Lung (tissue), 12 donors: Measurements from ENCODE around the gene TMEM222. TPM values are rescaled to one million over a fixed set of nuclear protein-coding genes. Genes with fewer than 3 reads are reported as not detected.

Experiments
- ATAC-seq: fragments of 200-7000 bp; cut with Tn5 transposase; one replicate; pipeline ENCODE4 v1.9.1; 2020; ENCODE audit warnings: moderate number of reproducible peaks; ENCODE audit not compliant: insufficient read depth, low FRiP score
- DNase-seq, 3 donors: peaks; one replicate each; pipeline ENCODE4 v3.0.0-alpha.2; 2013 to 2017
- H3K27ac ChIP-seq, 2 donors: one replicate each; pipeline ENCODE4 v1.5.1; 2013; ENCODE audit warnings: mild to moderate bottlenecking in 2 of 2, moderate library complexity in 2 of 2, control low read depth in 1 of 2, inconsistent platforms in 1 of 2, low read depth in 1 of 2, low read length in 1 of 2
- H3K27me3 ChIP-seq, 3 donors: one replicate each; pipeline ENCODE4 v1.5.1; 2013; ENCODE audit warnings: low read length in 2 of 3; ENCODE audit not compliant: control insufficient read depth in 3 of 3, insufficient read depth in 3 of 3
- H3K36me3 ChIP-seq, 4 donors: one replicate each; pipeline ENCODE4 v1.5.1; 2013; ENCODE audit warnings: low read length in 4 of 4, mild to moderate bottlenecking in 1 of 4, moderate library complexity in 1 of 4; ENCODE audit not compliant: control insufficient read depth in 4 of 4, insufficient read depth in 4 of 4
- H3K4me1 ChIP-seq, 5 donors: one replicate each; pipeline ENCODE4 v1.5.1; 2013; ENCODE audit warnings: low read length in 5 of 5, mild to moderate bottlenecking in 2 of 5, moderate library complexity in 1 of 5; ENCODE audit not compliant: control insufficient read depth in 5 of 5, insufficient read depth in 5 of 5
- H3K4me3 ChIP-seq: one replicate; pipeline ENCODE4 v1.5.1; 2013; ENCODE audit warnings: mild to moderate bottlenecking, control low read depth, moderate library complexity
- H3K9ac ChIP-seq, 2 donors: one replicate each; pipeline ENCODE4 v1.5.1; 2013; ENCODE audit warnings: low read length in 2 of 2, control low read depth in 1 of 2; ENCODE audit not compliant: insufficient read depth in 1 of 2
- H3K9me3 ChIP-seq, 4 donors: one replicate each; pipeline ENCODE4 v1.5.1; 2013; ENCODE audit warnings: low read length in 3 of 4, mild to moderate bottlenecking in 1 of 4, moderate library complexity in 1 of 4; ENCODE audit not compliant: control insufficient read depth in 4 of 4, insufficient read depth in 3 of 4
- WGBS, 2 donors: extraction: QIAGEN DNeasy Blood & Tissue Kit; methylation state at CpG; one replicate each; pipeline ENCODE4 v1.1.7; 2013; 5-methylcytosine and 5-hydroxymethylcytosine counted together
- polyA plus RNA-seq, 2 donors: library from polyadenylated mRNA; stranded (reverse); fragments of 200-250 nt; gene quantifications; one replicate each; pipeline ENCODE4 v1.2.1, GENCODE V29; 2013
- total RNA-seq, 2 donors: library from RNA; depleted of rRNA in 1 of 2; stranded (reverse); fragments of >200 nt in 1 of 2; gene quantifications; one replicate each; pipeline ENCODE4 v1.2.1, GENCODE V29; 2014 to 2021
- TF ChIP-seq, protein P1 (sequence below): IDR thresholded peaks from 2 replicates; pipeline ENCODE4 v1.5.1; 2012; ENCODE audit warnings: mild to moderate bottlenecking; ENCODE audit errors: control extremely low read depth, extremely low read depth
- donor health status: control.
- donor health status: control.
- donor health status: Bipolar disorder and iron deficiency.
- donor health status: healthy.
- donor health status: DM: yes; HTN: yes; CAD: no.

TMEM222 gene
- total and polyA plus RNA-seq, 4 donors: 25.2 to 51.5 (median 48.4) TPM

GRCh38 chr1:27372022-27372807 lies 50.3 kb downstream of the TMEM222 start:
- WGBS, 2 donors: 78 to 83% methylated on average over 19 of the region's 19 CpGs
- TF ChIP-seq, protein P1, sequence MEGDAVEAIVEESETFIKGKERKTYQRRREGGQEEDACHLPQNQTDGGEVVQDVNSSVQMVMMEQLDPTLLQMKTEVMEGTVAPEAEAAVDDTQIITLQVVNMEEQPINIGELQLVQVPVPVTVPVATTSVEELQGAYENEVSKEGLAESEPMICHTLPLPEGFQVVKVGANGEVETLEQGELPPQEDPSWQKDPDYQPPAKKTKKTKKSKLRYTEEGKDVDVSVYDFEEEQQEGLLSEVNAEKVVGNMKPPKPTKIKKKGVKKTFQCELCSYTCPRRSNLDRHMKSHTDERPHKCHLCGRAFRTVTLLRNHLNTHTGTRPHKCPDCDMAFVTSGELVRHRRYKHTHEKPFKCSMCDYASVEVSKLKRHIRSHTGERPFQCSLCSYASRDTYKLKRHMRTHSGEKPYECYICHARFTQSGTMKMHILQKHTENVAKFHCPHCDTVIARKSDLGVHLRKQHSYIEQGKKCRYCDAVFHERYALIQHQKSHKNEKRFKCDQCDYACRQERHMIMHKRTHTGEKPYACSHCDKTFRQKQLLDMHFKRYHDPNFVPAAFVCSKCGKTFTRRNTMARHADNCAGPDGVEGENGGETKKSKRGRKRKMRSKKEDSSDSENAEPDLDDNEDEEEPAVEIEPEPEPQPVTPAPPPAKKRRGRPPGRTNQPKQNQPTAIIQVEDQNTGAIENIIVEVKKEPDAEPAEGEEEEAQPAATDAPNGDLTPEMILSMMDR: no peak
- Histone ChIP-seq H3K9ac (no peak overlapping the region), H3K27me3 (no peaks in the 10 kb centered on the region), H3K36me3 (no peaks in the 10 kb centered on the region), H3K4me1 (peaks cover 0 to 5% (median 0%) of the 10 kb centered on the region in 5 donors), H3K4me3 (peak overlapping the region; percentile 47), H3K27ac (peak overlapping the region in 1 of 2 donors; percentile 68), H3K9me3 (no peaks in the 10 kb centered on the region)
- no peak for ATAC-seq
- no peak for DNase-seq

DNA sequence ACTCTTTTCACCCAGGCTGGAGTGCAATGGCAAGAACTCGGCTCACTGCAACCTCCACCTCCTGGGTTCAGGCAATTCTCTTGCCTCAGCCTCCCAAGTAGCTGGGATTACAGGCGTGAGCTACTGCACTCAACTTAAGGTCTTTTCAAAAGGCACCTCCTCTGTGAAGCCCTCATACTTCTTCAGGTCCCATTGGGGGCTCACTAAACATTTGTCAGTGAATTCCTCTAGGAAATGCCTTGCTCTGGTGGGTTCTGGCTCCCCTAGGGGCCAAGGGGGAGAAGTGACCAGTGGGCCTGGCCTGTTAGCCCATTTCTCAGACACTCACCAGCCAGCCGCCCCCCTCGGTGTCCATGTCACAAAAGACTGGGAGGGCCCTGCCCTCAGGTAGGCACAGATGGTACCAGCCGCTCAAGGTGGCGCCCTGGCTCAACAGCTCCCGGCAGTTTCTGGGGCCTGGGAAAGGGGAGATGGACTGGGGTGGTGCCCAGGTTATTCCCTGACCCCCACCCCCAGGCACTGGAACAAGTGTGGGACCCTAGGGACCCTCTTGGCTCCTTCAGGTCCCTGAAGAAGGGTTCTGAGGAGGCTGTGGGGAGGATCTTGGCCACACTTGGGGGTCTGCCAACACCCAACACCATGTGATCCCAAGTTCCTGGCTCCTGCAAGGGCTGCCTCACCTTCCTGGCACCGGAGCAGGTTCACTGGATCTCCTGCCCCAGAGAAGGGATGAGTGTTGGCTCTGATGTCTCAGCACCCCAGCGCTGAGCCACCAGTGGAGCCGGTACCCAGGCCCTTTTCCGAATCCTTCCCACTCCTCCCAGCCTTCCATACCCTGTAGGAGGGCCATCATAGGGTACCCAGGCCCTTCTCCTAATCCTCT lies 51.1 kb downstream of the TMEM222 start:
- WGBS, 2 donors: 76 to 87% methylated on average over 11 of the region's 11 CpGs

GRCh38 chr1:27374362-27375086 lies 52.6 kb downstream of the TMEM222 start, which contains the start of gene FCN3:
Gene FCN3 (minus strand): TSS chr1:27374824. CDS start chr1:27374818, 6 bp downstream.
- peak within 1 kb of the TSS; percentile 47 for H3K4me3 ChIP-seq
- H3K9me3 ChIP-seq: no peaks in the 10 kb centered on the region
- peaks cover 0 to 2% (median 0%) of the 10 kb centered on the region in 5 donors for H3K4me1 ChIP-seq
- H3K9ac ChIP-seq: no peak within 1 kb of the TSS
- peak within 1 kb of the TSS; percentile 57 to 61 for H3K27ac ChIP-seq
- TF ChIP-seq, protein P1: no peak
- no peaks in the 10 kb centered on the region for H3K36me3 ChIP-seq
- no peak for ATAC-seq
- DNase-seq: no peak
- 64 to 83% methylated on average over 4 of the region's 4 CpGs for WGBS, 2 donors
- no peaks in the 10 kb centered on the region for H3K27me3 ChIP-seq

More for the DNA sequence above, 51.1 kb downstream of the TMEM222 start:
- Histone ChIP-seq H3K27ac (peak overlapping the region; percentile 48 to 61), H3K9ac (no peak overlapping the region), H3K4me3 (peak overlapping the region; percentile 47), H3K4me1 (peaks cover 0 to 3% (median 0%) of the 10 kb centered on the region in 5 donors), H3K27me3 (no peaks in the 10 kb centered on the region), H3K9me3 (no peaks in the 10 kb centered on the region), H3K36me3 (no peaks in the 10 kb centered on the region)
- no peak for DNase-seq
- no peak for ATAC-seq
- TF ChIP-seq, protein P1: no peak
